ENCODE data around the gene RPGRIP1L. TPM values are rescaled to one million over a fixed set of nuclear protein-coding genes. Genes with fewer than 3 reads are reported as not detected.

Gene RPGRIP1L
- total RNA-seq, 1 experiment from 2014 or later: 12.7 TPM

DNA sequence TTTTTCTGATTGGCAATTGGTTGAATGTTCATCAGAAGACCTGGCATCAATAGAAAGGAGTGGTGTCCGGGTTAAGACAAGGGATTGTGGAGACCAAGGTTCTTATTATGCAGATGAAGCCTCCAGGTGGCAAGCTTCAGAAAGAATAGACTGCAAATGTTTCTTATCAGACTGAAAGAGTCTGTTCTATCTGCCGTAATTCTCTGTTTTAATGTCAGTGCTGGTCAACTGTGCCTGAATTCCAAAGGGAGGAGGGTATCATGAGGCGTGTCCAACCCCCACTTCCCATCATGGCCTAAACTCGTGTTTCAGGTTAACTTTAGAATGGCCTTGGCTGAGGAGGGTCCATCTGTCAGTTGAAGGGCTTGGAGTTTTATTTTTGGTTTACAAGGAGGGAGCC is 140.2 kb downstream of the RPGRIP1L start:
- no peaks in the 10 kb centered on the region for H3K9me3 ChIP-seq (ENCODE audit: control insufficient read depth, insufficient read depth, low read depth, low read length)
- no peaks in the 10 kb centered on the region for H3K27me3 ChIP-seq (ENCODE audit: control insufficient read depth, insufficient read depth, low read length)
- H3K4me3 ChIP-seq (ENCODE audit: low read depth in 2 of 2, low read length in 2 of 2): no peak overlapping the region
- intact Hi-C loops (cut with micrococcal nuclease; ENCODE audit: unreplicated experiment) (no loop called here), in situ Hi-C loops (cut with HindIII; ENCODE audit: low pct_unique_long_range_greater_than_20kb, low sequenced_read_pairs) (no loop called here)
- CTCF ChIA-PET: no interaction called here
- H3K4me1 ChIP-seq (ENCODE audit: control insufficient read depth, insufficient read depth, low read length): no peaks in the 10 kb centered on the region
- TF ChIP-seq SIN3A (IDR thresholded peaks at IDR 0.05; ENCODE audit: borderline replicate concordance, insufficient read depth, low read depth, low read length): no peak
- TF ChIP-seq, protein P1, sequence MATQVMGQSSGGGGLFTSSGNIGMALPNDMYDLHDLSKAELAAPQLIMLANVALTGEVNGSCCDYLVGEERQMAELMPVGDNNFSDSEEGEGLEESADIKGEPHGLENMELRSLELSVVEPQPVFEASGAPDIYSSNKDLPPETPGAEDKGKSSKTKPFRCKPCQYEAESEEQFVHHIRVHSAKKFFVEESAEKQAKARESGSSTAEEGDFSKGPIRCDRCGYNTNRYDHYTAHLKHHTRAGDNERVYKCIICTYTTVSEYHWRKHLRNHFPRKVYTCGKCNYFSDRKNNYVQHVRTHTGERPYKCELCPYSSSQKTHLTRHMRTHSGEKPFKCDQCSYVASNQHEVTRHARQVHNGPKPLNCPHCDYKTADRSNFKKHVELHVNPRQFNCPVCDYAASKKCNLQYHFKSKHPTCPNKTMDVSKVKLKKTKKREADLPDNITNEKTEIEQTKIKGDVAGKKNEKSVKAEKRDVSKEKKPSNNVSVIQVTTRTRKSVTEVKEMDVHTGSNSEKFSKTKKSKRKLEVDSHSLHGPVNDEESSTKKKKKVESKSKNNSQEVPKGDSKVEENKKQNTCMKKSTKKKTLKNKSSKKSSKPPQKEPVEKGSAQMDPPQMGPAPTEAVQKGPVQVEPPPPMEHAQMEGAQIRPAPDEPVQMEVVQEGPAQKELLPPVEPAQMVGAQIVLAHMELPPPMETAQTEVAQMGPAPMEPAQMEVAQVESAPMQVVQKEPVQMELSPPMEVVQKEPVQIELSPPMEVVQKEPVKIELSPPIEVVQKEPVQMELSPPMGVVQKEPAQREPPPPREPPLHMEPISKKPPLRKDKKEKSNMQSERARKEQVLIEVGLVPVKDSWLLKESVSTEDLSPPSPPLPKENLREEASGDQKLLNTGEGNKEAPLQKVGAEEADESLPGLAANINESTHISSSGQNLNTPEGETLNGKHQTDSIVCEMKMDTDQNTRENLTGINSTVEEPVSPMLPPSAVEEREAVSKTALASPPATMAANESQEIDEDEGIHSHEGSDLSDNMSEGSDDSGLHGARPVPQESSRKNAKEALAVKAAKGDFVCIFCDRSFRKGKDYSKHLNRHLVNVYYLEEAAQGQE (IDR thresholded peaks at IDR 0.05; ENCODE audit: insufficient read depth in 1 of 2, low read depth in 2 of 2, low read length in 1 of 2): no peak
- no peak for TF ChIP-seq TCF7L2 (IDR thresholded peaks at IDR 0.05; ENCODE audit: low read depth, low read length)
- TF ChIP-seq POLR2AphosphoS5 (IDR thresholded peaks at IDR 0.05; ENCODE audit: low read depth, low read length): no peak
- TF ChIP-seq, protein P2, sequence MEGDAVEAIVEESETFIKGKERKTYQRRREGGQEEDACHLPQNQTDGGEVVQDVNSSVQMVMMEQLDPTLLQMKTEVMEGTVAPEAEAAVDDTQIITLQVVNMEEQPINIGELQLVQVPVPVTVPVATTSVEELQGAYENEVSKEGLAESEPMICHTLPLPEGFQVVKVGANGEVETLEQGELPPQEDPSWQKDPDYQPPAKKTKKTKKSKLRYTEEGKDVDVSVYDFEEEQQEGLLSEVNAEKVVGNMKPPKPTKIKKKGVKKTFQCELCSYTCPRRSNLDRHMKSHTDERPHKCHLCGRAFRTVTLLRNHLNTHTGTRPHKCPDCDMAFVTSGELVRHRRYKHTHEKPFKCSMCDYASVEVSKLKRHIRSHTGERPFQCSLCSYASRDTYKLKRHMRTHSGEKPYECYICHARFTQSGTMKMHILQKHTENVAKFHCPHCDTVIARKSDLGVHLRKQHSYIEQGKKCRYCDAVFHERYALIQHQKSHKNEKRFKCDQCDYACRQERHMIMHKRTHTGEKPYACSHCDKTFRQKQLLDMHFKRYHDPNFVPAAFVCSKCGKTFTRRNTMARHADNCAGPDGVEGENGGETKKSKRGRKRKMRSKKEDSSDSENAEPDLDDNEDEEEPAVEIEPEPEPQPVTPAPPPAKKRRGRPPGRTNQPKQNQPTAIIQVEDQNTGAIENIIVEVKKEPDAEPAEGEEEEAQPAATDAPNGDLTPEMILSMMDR (IDR thresholded peaks at IDR 0.05): no peak
- H3K27ac ChIP-seq (ENCODE audit: low read length): no peak overlapping the region
- no peak for DNase-seq (ENCODE audit: low read depth, low spot score)
- no peak for ATAC-seq
- no peaks in the 10 kb centered on the region for H3K36me3 ChIP-seq (ENCODE audit: control insufficient read depth, insufficient read depth, low read length)
- no TSS peak for BruUV-seq (replicated peaks)
- POLR2A ChIA-PET: no interaction called here

DNA sequence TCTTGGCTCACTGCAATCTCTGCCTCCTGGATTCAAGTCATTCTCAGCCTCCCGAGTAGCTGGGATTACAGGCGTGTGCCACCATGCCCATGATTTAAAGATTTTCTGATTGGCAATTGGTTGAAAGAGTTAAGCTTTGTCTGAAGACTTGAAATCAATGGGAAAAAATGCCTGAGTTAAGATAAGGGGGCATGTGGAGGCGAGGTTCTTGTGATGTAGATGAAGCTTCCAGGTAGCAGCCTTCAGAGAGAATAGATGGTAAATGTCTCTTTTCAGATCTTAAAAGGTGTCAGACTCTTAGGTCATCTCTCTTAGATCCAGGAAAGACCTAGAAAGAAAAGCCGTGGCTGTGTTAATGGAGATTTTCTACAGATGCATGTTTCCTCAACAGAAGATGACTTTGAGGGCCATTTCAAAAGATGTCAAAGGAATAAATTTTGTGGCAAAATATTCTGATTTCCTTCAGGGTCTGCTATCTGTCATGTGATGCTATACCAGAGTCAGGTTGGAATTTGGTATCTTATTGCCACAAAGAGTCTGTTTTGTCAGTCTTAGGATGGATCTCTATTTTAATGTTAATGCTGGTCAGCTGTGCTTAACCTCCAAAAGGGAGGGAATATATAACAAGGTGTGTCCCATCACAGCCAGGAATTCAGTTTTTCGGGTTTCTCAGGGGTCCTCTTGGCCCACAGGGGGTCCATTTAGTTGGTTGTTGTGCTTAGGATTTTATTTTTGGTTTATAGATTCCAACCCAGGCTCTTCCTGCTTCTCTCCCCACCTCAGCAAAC is 142.4 kb downstream of the RPGRIP1L start:
- no peaks in the 10 kb centered on the region for H3K4me1 ChIP-seq (ENCODE audit: control insufficient read depth, insufficient read depth, low read length)
- no peak overlapping the region for H3K4me3 ChIP-seq (ENCODE audit: low read depth in 2 of 2, low read length in 2 of 2)
- in situ Hi-C loops (cut with HindIII; ENCODE audit: low pct_unique_long_range_greater_than_20kb, low sequenced_read_pairs): no loop called here
- CTCF ChIA-PET: no interaction called here
- no peaks in the 10 kb centered on the region for H3K36me3 ChIP-seq (ENCODE audit: control insufficient read depth, insufficient read depth, low read length)
- no peaks in the 10 kb centered on the region for H3K9me3 ChIP-seq (ENCODE audit: control insufficient read depth, insufficient read depth, low read depth, low read length)
- intact Hi-C loops (cut with micrococcal nuclease; ENCODE audit: unreplicated experiment): no loop called here
- POLR2A ChIA-PET: no interaction called here
- TF ChIP-seq TCF7L2 (IDR thresholded peaks at IDR 0.05; ENCODE audit: low read depth, low read length) (no peak), POLR2AphosphoS5 (IDR thresholded peaks at IDR 0.05; ENCODE audit: low read depth, low read length) (no peak)
- TF ChIP-seq, protein P1 (IDR thresholded peaks at IDR 0.05; ENCODE audit: insufficient read depth in 1 of 2, low read depth in 2 of 2, low read length in 1 of 2): no peak
- no peak overlapping the region for H3K27ac ChIP-seq (ENCODE audit: low read length)
- no peaks in the 10 kb centered on the region for H3K27me3 ChIP-seq (ENCODE audit: control insufficient read depth, insufficient read depth, low read length)
- BruUV-seq (replicated peaks): no TSS peak
- no peak for DNase-seq (ENCODE audit: low read depth, low spot score)
- ATAC-seq: no peak
